ENCODE data around the gene CCNL2.

CCNL2 gene

DNA sequence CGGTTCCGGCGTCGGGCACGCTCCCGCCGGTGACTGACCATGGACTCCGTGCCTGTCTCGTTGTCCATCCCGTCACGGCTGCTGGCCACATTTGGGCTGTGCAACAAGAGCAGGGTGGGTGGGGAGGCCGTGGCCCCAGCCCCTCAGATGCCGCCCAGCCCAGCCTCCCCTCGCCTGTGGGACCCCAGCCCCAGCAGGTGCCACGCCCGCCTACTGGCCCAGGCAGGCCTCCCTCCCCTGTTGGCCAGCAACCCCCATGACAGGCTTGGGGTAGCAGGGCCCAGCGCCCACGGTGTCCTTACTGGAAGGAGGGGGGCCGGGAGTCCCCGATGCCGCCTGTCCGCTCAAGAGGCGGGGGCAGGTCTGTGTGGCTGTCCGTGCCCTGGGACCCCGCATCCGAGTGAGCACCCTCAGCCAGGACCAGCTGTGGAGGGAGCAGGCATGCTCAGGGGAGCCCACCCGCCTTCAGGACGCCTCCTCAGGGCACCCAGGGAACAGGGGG is 57.0 kb downstream of the CCNL2 start:
- no peak for DNase-seq (ENCODE audit: low read depth in 2 of 2)

DNA sequence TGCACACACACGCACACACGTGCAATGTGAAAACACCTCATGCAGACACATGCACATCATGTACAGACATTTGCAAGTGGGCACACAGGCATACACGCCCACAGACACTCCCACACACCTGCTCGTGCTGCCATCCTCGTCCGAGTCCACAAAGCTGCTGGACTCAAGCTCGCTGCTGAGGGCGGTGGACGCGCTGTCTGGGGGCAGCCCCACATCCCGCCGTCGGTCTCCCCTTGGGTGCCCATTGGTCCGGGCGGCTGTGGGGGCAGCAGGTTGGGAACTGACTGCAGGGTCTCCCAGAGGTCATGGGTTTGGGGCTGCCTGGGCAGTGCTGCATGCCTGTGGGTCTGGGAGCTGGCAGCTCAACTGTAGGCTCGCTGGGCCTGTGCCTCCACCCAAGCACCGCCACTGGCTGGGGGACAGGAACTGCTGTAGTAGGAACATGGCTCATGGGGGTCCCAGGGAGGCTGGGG is 57.5 kb downstream of the CCNL2 start:
- DNase-seq (ENCODE audit: low read depth in 2 of 2) = no peak

DNA sequence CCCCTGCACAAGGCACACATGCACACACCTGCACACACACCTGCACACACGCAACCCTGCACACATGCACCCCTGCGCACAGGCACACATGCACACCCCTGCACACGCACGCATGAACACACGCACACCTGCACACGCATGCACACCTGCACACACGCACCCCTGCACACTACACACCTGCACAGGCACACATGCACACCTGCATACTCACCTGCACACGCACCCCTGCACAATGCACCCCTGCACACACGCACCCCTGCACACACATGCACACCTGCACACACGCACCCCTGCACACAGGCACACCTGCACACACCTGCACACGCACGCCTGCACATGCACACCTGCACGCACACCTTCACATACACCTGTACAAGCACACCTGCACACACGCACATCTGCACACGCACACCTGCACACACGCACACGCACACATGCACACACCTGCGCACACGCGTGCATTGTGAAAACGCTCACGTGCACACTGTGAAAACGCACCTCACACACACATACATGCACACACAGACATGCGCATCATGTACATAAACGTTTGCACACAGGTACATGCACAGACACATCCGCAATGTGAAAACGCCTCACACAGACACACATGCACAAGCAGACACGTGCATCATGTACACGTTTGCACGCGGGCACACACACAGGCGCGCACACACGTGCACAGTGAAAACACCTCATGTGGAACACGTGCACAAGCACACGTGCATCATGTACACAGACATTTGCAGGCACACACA is 58.2 kb downstream of the CCNL2 start:
- DNase-seq (ENCODE audit: low read depth in 2 of 2) = no peak

DNA sequence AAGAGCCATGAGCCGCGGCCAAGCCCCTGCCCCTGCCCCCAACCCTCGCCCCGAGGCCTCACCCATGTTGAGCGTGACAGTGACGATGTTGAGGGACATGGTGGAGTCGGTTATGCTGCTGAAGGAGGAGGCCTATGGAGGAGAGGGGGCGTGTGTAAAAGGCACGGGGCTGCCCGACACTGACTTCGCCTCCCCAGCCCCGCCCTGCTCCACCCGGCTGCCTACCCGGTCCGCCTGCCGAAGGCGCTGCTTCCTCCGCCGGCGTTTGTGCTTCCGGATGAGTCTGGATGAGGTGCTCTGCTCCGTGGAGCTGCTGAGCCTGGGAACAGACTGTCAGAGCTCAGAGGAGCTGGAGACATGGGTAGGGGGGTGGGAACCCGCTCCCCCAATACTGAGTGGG is 59.0 kb downstream of the CCNL2 start:
- no peak for DNase-seq (ENCODE audit: low read depth in 2 of 2)

DNA sequence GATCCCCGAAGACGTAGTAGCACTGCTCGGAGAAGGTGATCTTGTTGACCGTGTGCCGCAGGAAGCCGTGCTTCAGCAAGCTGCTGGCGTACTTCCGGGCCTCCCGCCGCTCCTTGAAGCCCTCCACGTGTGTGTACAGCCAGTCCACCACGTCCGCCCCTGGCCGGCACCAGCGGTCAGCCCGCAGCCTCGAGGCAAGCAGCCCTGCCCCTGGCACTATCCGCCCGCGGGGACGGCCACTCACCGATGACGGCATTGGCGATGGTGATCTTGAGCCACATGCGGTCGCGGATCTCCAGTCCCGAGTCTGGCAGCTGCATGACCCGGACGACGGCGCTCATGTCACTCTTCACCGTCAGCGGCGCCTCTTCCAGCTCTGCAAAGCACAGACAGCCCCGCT is 60.9 kb downstream of the CCNL2 start:
- no peak for DNase-seq (ENCODE audit: low read depth in 2 of 2)

DNA sequence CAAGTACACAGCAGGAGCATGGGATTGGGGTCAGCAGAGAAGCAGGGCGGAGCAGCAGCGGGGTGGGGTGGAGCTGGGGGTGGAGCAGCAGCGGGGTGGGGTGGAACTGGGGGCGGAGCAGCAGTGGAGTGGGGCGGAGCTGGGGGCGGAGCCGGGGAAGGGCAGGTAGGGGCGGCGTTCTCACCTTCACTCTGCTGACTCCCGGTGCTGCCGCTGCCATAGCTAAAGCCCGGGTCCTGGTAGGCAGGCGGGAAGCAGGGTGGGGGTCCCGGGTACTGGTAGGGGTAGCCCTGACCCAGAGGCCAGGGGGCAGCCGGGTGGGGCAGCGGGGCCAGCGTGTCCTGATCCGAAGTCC is 61.4 kb downstream of the CCNL2 start:
- DNase-seq (ENCODE audit: low read depth in 2 of 2) = no peak

DNA sequence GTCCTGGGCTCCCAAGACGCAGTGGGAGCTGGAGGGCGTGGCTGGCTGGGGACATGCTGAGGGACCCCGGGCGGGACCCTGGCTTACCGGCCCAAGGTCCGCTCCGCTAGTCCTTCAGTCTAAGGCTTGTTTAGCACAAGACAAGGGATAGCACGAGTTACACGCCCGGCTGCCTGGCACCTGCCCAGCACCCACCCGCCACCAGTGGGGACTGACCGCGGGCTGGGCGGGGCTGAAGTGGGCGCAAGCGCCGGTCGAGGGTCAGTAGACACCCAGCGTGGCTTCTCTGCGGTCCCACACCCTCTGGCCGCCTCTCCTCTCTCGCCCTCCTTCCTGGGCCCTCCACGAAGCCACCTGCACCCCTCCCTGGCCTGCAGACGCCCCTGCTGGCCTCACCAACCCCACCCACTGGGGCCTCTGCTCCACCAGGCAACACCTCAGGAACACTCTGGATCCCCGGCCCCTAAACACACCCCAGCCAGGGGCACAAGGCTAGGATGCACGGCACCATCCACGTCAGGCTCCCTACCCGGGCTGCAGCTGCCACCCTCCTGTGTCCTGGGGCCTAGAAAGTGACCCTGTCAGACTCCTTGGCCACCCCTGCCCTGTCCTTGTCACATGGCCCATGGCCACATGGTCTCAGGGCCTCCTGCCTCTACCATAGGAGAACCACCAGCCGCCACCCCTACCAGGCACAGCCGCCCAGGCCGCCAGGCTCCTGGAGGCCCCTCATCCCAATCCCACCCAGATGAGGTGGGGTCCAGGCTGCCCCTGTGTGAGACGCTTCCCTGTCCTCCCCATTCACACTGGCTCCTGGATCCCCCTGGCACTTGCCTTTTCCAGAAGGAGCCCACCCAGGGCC is 62.0 kb downstream of the CCNL2 start:
- DNase-seq (ENCODE audit: low read depth in 2 of 2) = no peak

DNA sequence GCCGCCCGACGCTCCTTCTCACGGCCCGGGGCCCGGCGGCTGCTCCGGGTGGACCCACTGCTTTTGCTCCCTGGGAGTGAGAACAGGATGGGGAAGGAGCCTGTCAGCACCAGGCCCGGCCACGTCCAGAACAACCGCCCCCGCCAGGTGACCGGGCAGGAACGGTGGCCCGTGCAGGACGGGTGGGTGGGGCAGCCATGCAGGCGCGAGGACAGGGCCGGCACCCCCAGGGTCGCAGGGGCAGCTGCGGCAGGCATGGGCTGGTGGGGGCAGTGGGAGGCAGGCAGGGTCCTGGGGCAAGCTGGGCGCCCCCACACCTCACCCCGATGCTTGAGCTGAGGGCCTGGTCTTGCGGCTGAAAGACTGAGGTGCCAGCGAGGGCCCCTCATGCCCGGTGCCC is 62.7 kb downstream of the CCNL2 start:
- no peak for DNase-seq (ENCODE audit: low read depth in 2 of 2)

DNA sequence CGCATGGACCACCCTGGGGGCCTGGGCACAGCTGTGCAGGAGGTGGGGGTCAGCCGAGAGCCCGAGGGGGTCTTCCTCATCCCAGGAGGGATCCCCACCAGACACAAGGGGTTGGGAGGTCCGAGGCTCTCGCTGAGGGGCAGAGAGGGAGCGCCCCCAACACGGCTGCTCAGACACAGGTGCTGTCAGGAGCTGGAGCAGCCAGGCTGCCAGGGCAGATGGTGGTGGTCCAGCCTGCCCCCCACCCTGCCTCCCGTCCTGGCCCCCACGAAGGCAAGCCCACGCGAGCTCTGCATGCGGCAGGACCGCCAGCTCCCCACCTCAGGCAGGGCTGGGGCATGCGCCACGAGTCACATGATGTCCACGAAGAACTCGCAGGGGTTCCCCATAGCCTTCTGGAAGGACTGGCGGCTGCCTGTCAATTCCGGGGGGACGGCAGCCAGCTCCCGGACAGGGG is 63.3 kb downstream of the CCNL2 start:
- DNase-seq (ENCODE audit: low read depth in 2 of 2) = no peak
